ENCODE results near the gene ROPN1B.
"Not testable (repeated sequence)": the region's sequence is repeated elsewhere in the genome, so short reads cannot be mapped to it uniquely, and the experiment has no call there.

DNA sequence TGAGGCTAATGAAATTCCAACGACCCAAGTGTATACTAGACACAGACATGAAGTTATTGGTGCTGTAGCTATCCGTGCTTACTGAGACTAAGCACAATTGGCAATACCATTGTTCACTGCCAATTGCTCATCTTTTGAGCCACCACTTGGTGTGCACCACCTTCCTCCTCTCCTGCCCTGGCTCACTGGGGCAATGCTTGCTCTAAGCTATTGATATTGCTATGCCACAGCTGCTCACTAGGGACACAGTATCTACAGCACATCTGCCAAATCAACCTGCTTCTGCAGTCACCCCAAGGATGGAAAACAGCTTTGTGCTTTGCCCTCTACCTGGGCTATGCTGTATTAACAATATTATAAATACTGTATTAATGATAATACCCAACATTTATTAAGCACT, 16.0 kb downstream of the ROPN1B start:
- TF ChIP-seq, protein P1, sequence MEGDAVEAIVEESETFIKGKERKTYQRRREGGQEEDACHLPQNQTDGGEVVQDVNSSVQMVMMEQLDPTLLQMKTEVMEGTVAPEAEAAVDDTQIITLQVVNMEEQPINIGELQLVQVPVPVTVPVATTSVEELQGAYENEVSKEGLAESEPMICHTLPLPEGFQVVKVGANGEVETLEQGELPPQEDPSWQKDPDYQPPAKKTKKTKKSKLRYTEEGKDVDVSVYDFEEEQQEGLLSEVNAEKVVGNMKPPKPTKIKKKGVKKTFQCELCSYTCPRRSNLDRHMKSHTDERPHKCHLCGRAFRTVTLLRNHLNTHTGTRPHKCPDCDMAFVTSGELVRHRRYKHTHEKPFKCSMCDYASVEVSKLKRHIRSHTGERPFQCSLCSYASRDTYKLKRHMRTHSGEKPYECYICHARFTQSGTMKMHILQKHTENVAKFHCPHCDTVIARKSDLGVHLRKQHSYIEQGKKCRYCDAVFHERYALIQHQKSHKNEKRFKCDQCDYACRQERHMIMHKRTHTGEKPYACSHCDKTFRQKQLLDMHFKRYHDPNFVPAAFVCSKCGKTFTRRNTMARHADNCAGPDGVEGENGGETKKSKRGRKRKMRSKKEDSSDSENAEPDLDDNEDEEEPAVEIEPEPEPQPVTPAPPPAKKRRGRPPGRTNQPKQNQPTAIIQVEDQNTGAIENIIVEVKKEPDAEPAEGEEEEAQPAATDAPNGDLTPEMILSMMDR (conservative IDR thresholded peaks at IDR 0.05; ENCODE audit: low read length), result not testable (repeated sequence)
- not testable (repeated sequence) for TF ChIP-seq EZH2phosphoT487 (IDR thresholded peaks at IDR 0.05; ENCODE audit: borderline replicate concordance, low read depth, low read length)

All from OCI-LY7 (cell line).